ENCODE data around the gene GNB1.

DNA sequence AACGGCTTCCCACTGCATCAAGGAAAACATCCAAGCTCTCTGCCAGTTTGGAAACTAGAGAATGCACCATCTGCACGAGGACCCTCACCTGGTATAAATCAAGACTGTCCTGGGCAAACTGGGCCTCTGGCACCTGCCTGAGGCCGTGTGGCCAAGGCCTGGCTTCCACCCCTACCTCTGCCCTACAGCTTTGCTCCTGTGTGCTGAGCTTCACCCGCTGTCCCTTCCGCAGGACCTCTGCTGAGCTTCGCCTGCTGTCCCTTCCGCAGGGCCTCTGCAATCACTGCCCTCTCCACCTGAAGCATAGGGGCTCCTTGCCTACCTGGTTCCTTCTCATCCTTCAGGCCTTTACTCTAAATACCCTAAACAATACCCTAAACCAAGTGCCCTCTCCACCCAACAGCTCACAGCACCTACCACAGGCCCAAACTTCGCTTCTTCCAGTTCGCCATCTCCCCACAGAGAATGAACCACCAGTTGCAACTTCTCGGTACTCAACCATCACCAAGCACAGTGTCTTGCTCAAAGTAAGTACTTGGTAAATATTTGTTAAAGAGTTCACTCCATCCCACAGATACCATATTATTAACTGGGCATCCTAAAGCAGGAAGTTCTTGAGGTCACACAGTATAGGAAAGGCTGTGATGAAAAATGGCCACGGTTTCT is 18.4 kb downstream of the GNB1 start:
- TF ChIP-seq, protein P1, sequence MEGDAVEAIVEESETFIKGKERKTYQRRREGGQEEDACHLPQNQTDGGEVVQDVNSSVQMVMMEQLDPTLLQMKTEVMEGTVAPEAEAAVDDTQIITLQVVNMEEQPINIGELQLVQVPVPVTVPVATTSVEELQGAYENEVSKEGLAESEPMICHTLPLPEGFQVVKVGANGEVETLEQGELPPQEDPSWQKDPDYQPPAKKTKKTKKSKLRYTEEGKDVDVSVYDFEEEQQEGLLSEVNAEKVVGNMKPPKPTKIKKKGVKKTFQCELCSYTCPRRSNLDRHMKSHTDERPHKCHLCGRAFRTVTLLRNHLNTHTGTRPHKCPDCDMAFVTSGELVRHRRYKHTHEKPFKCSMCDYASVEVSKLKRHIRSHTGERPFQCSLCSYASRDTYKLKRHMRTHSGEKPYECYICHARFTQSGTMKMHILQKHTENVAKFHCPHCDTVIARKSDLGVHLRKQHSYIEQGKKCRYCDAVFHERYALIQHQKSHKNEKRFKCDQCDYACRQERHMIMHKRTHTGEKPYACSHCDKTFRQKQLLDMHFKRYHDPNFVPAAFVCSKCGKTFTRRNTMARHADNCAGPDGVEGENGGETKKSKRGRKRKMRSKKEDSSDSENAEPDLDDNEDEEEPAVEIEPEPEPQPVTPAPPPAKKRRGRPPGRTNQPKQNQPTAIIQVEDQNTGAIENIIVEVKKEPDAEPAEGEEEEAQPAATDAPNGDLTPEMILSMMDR (conservative IDR thresholded peaks at IDR 0.05 in 1 of 2, IDR thresholded peaks at IDR 0.05 in 1 of 2; ENCODE audit: low read depth in 1 of 2, low read length in 2 of 2) = no peak
- no peak for TF ChIP-seq EZH2 (IDR thresholded peaks at IDR 0.05; ENCODE audit: low read length, missing control alignments)
